ELF-1 (cell line): Measurements from ENCODE around the gene UNCX.

ENCODE experiments used
- DNase-seq: peaks from one replicate; pipeline ENCODE4 v3.0.0-alpha.2; 2016; ENCODE audit warnings: low read depth, low spot score

UNCX gene

GRCh38 chr7:1232103-1232466, 587 bp upstream of the UNCX start:
- DNase-seq: no peak

- DNase-seq: no peak
Observed at GRCh38 chr7:1233333-1234048, 819 bp downstream of the UNCX start.

- DNase-seq: no peak
Observed at GRCh38 chr7:1234049-1234880, 1.6 kb downstream of the UNCX start.

DNA sequence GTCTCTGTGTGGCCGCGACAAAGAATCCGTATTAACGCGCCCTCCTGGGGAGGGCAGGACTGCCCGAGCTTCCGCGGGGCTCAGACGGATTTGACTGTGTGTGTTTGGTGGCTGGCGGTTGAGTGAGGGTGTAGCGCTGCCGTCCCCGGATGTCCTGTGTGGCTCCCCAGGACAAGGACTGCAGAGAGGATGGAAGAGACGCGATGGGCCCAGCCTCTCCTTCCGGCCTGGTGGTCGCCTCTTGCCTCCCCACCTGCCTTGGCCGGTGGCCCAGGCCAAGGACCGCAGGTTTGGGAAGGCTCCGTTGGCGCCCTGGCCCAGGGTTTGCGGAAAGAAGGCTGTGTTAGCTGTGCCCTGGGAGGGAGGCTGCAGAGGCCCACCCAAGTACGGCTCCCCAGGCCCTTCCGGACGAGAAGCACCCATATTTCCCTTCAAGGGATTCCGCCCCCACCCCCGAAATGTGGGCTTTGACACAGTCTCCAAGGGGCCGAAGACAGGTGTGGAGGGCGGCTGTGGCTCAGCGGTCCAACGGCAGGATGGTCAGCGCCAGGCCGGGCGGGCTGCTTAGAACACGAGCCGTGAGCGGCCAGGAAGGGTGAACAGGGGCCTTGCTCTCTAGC, 2.3 kb downstream of the UNCX start:
- peak; percentile 62 for DNase-seq

DNA sequence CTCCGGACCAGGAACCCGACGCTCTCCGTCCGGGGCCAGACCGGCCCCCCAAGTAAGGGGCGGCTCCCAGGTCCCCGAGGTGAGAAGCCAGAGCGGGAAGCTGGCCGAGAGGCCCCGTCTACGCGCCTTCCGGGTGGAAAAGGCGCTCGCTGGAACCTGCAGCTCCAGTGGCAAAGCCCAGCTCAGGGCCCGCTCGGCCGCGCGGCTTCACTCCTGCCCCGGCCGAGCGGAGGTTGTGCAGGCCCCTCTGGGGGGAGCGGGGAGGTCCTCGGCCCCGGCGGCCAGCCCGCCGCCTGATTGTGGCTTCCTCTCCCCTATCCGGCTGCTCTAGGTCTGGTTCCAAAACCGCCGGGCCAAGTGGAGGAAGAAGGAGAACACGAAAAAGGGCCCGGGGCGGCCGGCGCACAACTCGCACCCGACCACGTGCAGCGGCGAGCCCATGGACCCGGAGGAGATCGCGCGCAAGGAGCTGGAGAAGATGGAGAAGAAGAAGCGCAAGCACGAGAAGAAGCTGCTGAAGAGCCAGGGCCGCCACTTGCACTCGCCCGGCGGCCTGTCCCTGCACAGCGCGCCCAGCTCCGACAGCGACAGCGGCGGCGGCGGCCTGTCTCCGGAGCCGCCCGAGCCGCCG, 2.9 kb downstream of the UNCX start:
- DNase-seq: peak; percentile 51

DNA sequence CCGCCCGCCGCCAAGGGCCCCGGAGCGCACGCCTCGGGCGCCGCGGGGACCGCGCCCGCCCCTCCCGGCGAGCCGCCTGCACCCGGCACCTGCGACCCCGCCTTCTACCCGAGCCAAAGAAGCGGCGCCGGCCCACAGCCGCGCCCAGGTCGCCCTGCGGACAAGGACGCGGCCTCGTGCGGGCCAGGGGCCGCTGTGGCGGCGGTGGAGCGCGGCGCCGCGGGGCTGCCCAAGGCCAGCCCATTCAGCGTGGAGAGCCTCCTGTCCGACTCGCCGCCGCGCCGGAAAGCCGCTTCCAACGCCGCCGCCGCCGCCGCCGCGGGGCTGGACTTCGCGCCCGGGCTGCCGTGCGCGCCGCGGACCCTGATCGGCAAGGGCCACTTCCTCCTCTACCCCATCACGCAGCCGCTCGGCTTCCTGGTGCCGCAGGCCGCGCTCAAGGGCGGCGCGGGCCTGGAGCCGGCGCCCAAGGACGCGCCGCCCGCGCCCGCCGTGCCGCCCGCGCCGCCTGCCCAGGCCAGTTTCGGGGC, 3.5 kb downstream of the UNCX start:
- DNase-seq: no peak

GRCh38 chr7:1236831-1237701, 4.4 kb downstream of the UNCX start:
- no peak for DNase-seq

DNA sequence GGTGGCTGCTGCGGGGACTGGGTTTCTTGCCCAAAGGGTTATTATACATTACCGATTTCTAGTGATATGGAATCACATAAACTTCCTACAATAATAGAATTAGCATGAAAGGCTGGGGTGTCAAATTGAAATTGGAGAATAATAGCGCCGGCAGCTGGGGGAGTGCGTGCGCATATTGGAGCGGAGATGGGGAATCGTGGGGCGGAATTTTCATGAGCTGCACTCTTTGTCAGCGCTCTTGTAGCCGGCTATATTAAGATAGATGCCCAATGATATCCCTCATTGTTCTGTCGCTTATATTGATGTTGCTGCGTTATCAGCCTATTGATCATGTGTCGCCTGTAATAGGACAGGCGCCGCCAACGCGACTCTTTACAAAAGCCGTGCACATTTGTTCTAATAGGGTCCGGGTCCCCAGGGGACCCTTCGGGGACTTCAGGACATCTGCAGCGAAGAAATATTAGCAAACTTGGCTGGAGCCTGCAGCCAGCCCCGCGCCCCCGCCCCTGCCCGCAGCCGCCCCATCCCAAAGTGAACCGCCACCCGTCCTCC, 5.1 kb downstream of the UNCX start:
- DNase-seq: no peak

DNA sequence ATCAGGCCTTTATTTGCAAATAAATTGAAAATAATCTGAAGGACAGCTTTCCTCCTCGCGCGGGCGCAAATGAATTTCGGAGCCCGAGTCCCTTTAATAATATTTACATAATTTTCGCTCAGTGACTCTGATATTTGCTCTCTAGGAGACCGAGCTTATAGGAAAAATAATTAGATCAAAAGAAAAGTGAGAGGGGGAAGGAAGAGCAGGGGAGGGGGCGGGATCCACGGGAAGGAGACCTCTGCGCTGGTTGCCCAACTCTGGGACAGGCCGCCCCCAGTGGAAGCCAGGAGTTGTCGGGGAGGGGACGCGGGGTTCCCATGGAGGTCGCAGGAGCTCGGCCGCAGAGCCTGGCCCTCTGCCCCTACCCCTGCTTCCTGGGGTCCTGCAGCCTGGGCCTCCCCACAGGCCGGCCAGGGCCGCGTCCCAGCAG, 5.8 kb downstream of the UNCX start:
- DNase-seq: no peak

- DNase-seq: no peak
Observed at GRCh38 chr7:1238931-1239802, 6.5 kb downstream of the UNCX start.

GRCh38 chr7:1239803-1240516, 7.3 kb downstream of the UNCX start:
- DNase-seq: no peak

- DNase-seq: peak; percentile 44
Observed at GRCh38 chr7:1240517-1241257, 8.0 kb downstream of the UNCX start.

- DNase-seq: no peak
Observed at GRCh38 chr7:1241258-1241602, 8.6 kb downstream of the UNCX start.

- no peak for DNase-seq
Observed at GRCh38 chr7:1241603-1242255, 9.1 kb downstream of the UNCX start.

DNA sequence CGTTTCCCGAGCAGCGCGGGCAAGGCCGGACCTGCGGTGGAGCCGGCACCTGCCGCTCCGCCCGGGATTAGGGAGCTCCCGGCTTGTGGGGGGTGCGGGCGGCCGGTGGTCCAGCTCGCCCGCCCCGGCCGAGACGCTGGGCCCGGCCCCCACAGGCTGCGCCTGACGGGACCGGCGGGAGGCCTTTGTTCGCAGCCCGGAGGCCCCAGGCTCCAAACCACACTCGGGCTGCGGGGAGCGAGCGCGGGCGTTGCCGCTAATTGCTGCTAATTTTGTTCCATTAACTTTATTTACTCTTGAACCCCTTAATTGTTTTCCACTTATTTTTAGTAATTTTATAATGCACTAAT, 9.6 kb downstream of the UNCX start:
- DNase-seq: no peak

DNA sequence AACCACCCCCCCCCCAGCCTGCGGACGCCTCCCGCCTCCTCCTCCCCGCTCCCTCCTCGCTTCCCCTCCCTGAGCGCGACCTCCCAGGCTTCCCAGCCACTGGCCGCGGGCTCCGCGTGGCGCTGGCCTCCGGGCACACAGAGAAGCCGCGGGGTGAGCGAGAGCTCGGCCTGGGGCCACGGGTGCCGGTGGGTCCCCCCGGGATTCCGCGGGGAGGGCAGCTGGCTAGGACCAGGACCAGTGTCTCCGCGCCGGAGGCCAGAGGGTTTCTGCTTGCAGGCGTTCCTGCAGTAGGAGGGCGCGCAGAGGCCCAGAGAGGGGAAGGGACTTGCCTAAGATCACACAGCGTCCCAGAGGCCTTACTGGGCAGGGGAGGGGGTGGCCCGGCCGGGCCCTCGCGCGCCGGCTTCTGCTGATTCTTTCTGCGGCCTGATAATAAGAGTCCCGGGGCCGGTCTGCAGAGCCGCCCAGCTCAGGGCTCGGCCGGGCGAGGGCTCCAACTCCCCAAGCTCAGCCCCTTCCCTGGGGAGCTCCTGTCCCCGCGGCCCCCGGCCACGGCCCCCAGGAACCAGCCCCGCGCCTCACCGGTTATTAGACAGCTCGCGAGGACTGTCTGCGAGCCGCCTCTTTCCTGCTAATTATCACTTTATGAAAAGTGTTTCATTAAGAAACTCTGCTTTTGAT, 10.1 kb downstream of the UNCX start:
- no peak for DNase-seq

- DNase-seq: no peak
Observed at GRCh38 chr7:1243290-1243963, 10.8 kb downstream of the UNCX start.
